ENCODE measurements around the gene RALGAPA2. TPM values are rescaled to one million over a fixed set of nuclear protein-coding genes. Genes with fewer than 3 reads are reported as not detected.

Gene RALGAPA2
- total RNA-seq, 2 experiments from 2014 or later: 21.8 to 22.8 TPM

DNA sequence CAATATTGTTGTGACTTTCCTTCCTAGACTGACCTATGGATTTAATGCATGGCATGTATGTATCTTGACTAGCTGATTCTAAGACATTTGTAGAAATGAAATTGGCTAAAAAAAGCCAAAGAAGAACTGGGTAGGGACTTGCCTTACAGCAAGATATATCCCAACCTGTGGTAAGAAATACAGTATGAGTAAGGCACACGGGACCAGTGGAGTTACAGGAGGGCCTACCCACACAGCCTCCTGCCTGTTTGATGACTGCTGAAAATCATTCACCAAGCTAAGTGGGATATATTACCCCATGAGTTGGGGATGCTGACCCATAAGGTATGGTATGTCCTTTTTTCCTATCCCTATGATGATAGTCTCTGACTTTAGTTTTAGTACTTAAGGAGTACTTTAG lies 232.3 kb downstream of the RALGAPA2 start:
- Mint-ChIP-seq H3K27ac (no peak overlapping the region), H3K4me3 (no peak overlapping the region), H3K27me3 (ENCODE audit: low read depth) (no peaks in the 10 kb centered on the region), H3K9me3 (ENCODE audit: insufficient read depth) (no peaks in the 10 kb centered on the region), H3K4me1 (ENCODE audit: low read depth) (no peaks in the 10 kb centered on the region), H3K36me3 (ENCODE audit: low read depth) (peaks cover 8% of the 10 kb centered on the region)
- DNase-seq: no peak
- ChIA-PET POLR2A (no interaction called here), CTCF (no interaction called here)
- ATAC-seq: no peak

DNA sequence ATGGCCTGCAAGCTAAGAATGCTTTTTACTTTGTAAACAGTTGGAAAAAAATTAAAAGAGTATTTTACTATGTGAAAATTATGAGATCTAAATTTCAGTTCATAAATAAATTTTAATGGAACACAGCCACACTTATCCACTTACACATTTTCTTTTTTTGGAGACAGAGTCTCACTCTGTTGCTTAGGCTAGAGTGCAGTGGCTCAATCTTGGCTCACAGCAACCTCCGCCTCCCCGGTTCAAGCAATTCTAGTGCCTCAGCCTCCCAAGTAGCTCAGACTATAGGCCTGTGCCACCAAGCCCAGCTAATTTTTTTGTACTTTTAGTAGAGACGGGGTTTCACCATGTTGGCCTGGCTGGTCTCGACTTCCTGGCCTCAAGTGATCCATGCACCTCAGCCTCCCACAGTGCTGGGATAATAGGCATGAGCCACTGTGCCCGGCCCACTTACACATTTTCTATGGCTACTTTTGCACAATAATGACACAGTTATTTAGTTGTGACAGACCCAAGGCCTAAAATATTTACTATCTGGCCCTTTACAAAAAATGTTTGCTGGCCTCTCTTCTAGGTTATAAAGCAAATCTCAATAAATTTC lies 234.9 kb downstream of the RALGAPA2 start:
- DNase-seq (no peak), ATAC-seq (no peak)
- no peak overlapping the region for H3K4me3 Mint-ChIP-seq
- no peak overlapping the region for H3K27ac Mint-ChIP-seq
- H3K9me3 Mint-ChIP-seq (ENCODE audit: insufficient read depth): no peaks in the 10 kb centered on the region
- no peaks in the 10 kb centered on the region for H3K27me3 Mint-ChIP-seq (ENCODE audit: low read depth)
- CTCF ChIA-PET: interaction anchor here (1.1 kb wide), 1 partner anchor 10 kb away, joined by 4 read pairs; no protein-coding TSS in a partner anchor
- H3K4me1 Mint-ChIP-seq (ENCODE audit: low read depth): no peaks in the 10 kb centered on the region
- POLR2A ChIA-PET: no interaction called here
- H3K36me3 Mint-ChIP-seq (ENCODE audit: low read depth): peaks cover 8% of the 10 kb centered on the region

DNA sequence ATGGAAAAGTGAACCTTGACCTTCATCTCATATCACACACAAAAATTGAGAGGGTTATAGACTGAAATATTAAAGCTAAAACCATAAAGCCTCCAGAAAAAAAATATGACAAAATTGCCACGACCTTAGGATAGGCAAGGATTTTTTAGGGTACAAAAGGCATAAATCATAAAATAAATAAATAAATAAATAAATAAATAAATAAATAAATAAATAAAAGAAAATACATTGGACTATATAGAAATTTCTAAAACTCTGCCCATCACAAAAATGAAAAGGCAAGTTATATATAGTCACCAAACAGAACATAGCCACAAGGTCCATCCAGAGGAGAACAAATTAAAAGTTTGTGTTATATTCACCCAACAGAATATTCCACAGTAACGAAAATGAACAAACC lies 235.9 kb downstream of the RALGAPA2 start:
- CTCF ChIA-PET: no interaction called here
- Mint-ChIP-seq H3K27ac (no peak overlapping the region), H3K4me1 (ENCODE audit: low read depth) (no peaks in the 10 kb centered on the region)

DNA sequence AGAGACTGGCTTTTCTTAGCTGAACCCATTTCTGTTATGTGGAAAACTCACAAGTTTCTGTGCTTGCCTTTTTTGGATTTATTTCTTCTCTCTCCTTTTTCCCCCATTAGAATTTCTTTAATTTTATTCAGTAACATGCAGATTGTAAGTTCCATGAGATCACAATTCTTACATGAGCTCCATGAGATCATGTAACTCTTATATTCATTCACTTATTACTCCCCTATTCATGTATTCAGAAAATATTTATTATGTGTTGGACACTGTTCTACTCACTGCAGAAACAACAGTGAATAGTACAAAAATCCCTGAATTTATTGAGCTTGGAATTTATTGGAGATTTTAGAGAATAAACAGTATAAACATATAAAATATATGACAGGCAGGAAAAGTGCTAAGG lies 238.8 kb downstream of the RALGAPA2 start:
- Mint-ChIP-seq H3K4me1 (ENCODE audit: low read depth) (peaks cover 2% of the 10 kb centered on the region), H3K36me3 (ENCODE audit: low read depth) (peaks cover 8% of the 10 kb centered on the region), H3K9me3 (ENCODE audit: insufficient read depth) (no peaks in the 10 kb centered on the region), H3K27ac (no peak overlapping the region), H3K4me3 (no peak overlapping the region), H3K27me3 (ENCODE audit: low read depth) (no peaks in the 10 kb centered on the region)
- ChIA-PET POLR2A (no interaction called here), CTCF (interaction anchor here (0.6 to 1.2 kb wide), 2 partner anchors 18 to 109 kb away, joined by 3 read pairs; no protein-coding TSS in a partner anchor)
- no peak for DNase-seq
- no peak for ATAC-seq

More for the DNA sequence above, 235.9 kb downstream of the RALGAPA2 start:
- DNase-seq (no peak), ATAC-seq (no peak)
- Mint-ChIP-seq H3K36me3 (ENCODE audit: low read depth) (peaks cover 8% of the 10 kb centered on the region), H3K27me3 (ENCODE audit: low read depth) (no peaks in the 10 kb centered on the region), H3K9me3 (ENCODE audit: insufficient read depth) (no peaks in the 10 kb centered on the region), H3K4me3 (no peak overlapping the region)
- POLR2A ChIA-PET: no interaction called here

DNA sequence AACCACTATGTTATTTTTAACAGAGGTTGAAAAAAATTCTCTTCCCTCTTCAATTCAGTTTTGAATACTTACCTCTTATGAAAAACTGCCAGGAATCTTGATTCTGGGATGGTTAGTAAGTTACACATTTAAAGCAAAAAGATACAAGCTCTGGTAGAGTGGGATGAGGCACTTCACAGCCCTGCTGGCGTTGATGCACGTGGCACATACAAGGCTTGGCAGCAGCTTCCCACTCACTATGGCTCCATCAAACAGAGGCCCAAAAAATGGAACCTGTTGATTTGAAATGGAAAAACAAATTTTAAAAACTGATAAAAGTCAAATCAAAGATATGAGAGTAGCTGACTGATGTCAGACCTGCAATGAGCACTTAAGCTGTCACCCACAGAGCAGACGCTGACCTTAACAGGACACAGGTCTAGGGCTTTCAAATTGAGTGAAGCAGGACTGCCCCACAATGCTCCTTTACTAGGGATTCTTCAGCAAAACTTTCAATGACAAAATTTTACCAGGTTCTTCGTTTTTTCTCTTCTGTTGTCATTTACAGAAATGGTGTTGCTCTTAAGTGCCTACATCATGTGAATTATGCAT lies 239.7 kb downstream of the RALGAPA2 start:
- Mint-ChIP-seq H3K36me3 (ENCODE audit: low read depth) (peaks cover 7% of the 10 kb centered on the region), H3K27me3 (ENCODE audit: low read depth) (no peaks in the 10 kb centered on the region), H3K4me3 (no peak overlapping the region), H3K27ac (no peak overlapping the region), H3K4me1 (ENCODE audit: low read depth) (peaks cover 2% of the 10 kb centered on the region), H3K9me3 (ENCODE audit: insufficient read depth) (no peaks in the 10 kb centered on the region)
- ChIA-PET POLR2A (no interaction called here), CTCF (no interaction called here)
- DNase-seq (no peak), ATAC-seq (no peak)

DNA sequence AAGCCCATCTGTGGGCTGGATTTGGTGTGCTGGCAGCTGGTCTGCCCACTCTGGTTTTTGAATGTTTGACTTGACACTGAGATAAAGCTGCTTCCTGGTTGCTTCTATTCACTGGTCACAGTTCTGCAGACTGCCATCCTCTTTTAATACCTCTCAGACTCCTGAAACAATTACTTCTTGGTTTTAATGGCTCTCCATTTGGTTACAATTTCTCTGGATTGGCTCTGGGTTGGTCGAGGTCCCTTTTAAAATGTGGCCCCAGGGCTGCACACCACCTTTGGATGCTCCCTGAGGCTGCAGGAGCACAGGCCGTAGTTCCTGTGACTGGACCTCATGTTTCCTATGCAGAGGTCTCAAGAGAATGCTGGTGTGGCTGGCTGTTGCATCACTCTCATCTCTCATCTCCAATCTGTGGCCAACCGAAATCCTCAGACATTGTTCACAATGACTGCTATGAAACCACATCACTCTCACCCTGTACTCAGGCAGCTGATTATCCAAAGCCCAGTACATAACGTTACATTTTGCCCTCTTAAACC lies 246.0 kb downstream of the RALGAPA2 start:
- peak overlapping the region; percentile 51 for H3K27ac Mint-ChIP-seq
- POLR2A ChIA-PET: no interaction called here
- no peak for ATAC-seq

DNA sequence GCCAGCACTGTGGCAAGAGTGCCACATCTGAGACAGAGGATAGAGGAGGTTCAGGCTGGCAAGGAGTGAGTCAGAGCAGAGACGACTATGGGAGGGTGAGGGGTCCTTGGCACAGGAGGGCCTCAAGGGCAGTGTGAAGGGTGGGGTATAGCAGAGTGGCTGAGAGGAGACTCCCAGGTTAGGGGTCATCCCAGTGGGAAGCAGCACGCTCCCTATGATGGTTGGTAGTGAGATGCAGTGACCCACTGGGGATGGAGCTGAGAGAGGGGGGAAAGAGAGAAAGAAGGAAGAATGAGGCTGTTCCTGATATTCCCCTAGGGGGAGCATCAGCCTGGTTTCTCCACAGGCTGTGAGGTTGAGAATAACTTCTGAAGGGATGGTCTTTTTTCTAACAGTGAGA lies 247.2 kb downstream of the RALGAPA2 start:
- Mint-ChIP-seq H3K27me3 (ENCODE audit: low read depth) (no peaks in the 10 kb centered on the region), H3K36me3 (ENCODE audit: low read depth) (peaks cover 4% of the 10 kb centered on the region), H3K9me3 (ENCODE audit: insufficient read depth) (no peaks in the 10 kb centered on the region), H3K27ac (no peak overlapping the region), H3K4me3 (no peak overlapping the region), H3K4me1 (ENCODE audit: low read depth) (peaks cover 13% of the 10 kb centered on the region)
- DNase-seq: no peak
- ATAC-seq: no peak
- ChIA-PET CTCF (no interaction called here), POLR2A (no interaction called here)

More for the DNA sequence above, 246.0 kb downstream of the RALGAPA2 start:
- H3K27me3 Mint-ChIP-seq (ENCODE audit: low read depth): no peaks in the 10 kb centered on the region
- DNase-seq: peak; percentile 24
- H3K36me3 Mint-ChIP-seq (ENCODE audit: low read depth): peaks cover 4% of the 10 kb centered on the region
- CTCF ChIA-PET: interaction anchor here (1.0 kb wide), 1 partner anchor 14 kb away, joined by 4 read pairs; no protein-coding TSS in a partner anchor
- no peak overlapping the region for H3K4me3 Mint-ChIP-seq
- no peaks in the 10 kb centered on the region for H3K9me3 Mint-ChIP-seq (ENCODE audit: insufficient read depth)
- H3K4me1 Mint-ChIP-seq (ENCODE audit: low read depth): peaks cover 13% of the 10 kb centered on the region

DNA sequence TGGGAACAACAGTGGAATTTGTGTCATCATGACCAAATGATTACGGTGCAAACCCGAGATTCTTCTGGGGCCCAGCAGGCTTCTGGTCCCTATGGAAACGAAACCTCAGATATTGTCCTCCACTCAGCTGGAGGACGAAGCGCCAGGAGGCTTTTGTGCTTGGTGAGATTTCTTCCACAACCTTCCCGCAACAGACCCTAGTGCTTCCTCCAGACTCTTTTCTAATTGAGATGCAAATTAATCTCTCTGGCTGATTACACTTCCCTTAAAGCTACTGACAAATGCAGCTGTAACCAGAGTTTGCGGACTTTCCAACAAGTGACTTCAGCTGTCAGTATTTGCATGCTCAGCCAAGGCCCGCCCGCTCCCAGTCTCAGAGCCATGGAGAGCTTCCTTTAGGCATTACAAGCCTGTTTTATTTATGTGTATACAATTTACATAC lies 248.5 kb downstream of the RALGAPA2 start:
- DNase-seq: no peak
- peaks cover 12% of the 10 kb centered on the region for H3K4me1 Mint-ChIP-seq (ENCODE audit: low read depth)
- ATAC-seq: no peak
- no peak overlapping the region for H3K4me3 Mint-ChIP-seq
- H3K27me3 Mint-ChIP-seq (ENCODE audit: low read depth): no peaks in the 10 kb centered on the region
- no peak overlapping the region for H3K27ac Mint-ChIP-seq
- ChIA-PET CTCF (no interaction called here), POLR2A (no interaction called here)
- H3K9me3 Mint-ChIP-seq (ENCODE audit: insufficient read depth): no peaks in the 10 kb centered on the region
- H3K36me3 Mint-ChIP-seq (ENCODE audit: low read depth): peaks cover 1% of the 10 kb centered on the region

DNA sequence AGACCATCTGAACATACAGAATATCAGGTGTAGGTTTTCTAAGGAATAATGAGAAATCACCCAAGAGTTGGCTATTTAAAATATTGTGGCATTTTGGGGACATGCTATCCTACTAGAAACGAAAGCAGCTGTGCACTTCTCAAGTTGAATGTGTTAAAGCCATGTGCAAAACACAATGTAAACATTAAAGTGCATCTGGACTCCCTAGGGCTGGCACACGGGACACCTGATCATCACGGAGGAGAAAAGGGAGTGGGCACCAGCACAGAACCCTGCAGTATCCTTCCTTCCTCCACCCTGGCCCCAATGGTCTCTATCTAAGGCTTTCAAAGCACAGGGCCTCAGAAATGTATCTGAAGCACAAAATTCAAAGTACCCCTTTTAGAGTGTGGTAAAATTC lies 250.3 kb downstream of the RALGAPA2 start:
- no peak for ATAC-seq
- H3K36me3 Mint-ChIP-seq (ENCODE audit: low read depth): no peaks in the 10 kb centered on the region

DNA sequence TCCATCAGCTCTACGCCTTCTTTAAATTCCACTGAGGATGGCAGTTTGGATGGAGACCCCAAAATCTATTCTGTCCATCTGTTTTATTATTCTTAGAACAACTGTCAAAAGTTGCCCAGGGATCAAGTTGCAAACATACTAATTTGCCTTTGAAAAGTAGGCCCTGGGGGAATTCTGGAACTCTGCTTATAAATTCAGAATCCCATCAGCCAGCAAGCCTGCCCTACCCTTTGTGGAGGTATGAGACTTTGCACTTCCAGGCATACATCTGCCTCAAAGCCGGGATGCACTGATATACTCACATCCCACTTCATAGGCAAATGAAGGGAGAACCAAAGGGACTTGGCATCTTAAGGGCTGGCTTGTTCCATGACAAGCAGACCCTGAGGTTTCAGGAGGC lies 250.9 kb downstream of the RALGAPA2 start:
- Mint-ChIP-seq H3K9me3 (ENCODE audit: insufficient read depth) (no peaks in the 10 kb centered on the region), H3K4me3 (no peak overlapping the region), H3K4me1 (ENCODE audit: low read depth) (peaks cover 7% of the 10 kb centered on the region), H3K27ac (no peak overlapping the region), H3K27me3 (ENCODE audit: low read depth) (no peaks in the 10 kb centered on the region), H3K36me3 (ENCODE audit: low read depth) (no peaks in the 10 kb centered on the region)
- no peak for ATAC-seq
- POLR2A ChIA-PET: no interaction called here
- CTCF ChIA-PET: no interaction called here
- DNase-seq: no peak

More for the DNA sequence above, 250.3 kb downstream of the RALGAPA2 start:
- no peak for DNase-seq
- Mint-ChIP-seq H3K27me3 (ENCODE audit: low read depth) (no peaks in the 10 kb centered on the region), H3K4me3 (no peak overlapping the region), H3K27ac (no peak overlapping the region), H3K4me1 (ENCODE audit: low read depth) (peaks cover 12% of the 10 kb centered on the region), H3K9me3 (ENCODE audit: insufficient read depth) (no peaks in the 10 kb centered on the region)
- CTCF ChIA-PET: no interaction called here
- POLR2A ChIA-PET: no interaction called here

DNA sequence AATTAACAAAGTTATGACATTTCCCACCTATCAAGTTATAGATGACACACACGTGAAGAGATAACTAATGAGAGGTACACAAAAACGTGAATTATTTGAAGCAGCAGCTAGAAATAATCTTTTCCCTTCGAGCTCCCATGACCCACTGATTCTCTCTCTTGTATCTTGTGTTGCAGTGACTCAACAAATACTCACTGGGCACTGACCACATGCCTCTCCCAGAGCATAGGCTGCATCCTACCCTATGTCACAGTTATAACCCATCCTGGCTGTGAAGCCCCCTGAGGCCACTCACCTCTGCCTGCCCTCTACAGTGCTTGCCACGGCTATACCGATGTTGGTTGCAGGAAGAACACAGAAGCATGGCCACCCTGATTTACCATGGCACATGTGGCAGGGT lies 252.7 kb downstream of the RALGAPA2 start:
- DNase-seq: no peak
- no peak for ATAC-seq
- H3K4me3 Mint-ChIP-seq: no peak overlapping the region
- H3K36me3 Mint-ChIP-seq (ENCODE audit: low read depth): no peaks in the 10 kb centered on the region
- no peaks in the 10 kb centered on the region for H3K27me3 Mint-ChIP-seq (ENCODE audit: low read depth)
- CTCF ChIA-PET: no interaction called here
- no peaks in the 10 kb centered on the region for H3K9me3 Mint-ChIP-seq (ENCODE audit: insufficient read depth)
- H3K4me1 Mint-ChIP-seq (ENCODE audit: low read depth): peaks cover 6% of the 10 kb centered on the region
- POLR2A ChIA-PET: no interaction called here
- no peak overlapping the region for H3K27ac Mint-ChIP-seq

DNA sequence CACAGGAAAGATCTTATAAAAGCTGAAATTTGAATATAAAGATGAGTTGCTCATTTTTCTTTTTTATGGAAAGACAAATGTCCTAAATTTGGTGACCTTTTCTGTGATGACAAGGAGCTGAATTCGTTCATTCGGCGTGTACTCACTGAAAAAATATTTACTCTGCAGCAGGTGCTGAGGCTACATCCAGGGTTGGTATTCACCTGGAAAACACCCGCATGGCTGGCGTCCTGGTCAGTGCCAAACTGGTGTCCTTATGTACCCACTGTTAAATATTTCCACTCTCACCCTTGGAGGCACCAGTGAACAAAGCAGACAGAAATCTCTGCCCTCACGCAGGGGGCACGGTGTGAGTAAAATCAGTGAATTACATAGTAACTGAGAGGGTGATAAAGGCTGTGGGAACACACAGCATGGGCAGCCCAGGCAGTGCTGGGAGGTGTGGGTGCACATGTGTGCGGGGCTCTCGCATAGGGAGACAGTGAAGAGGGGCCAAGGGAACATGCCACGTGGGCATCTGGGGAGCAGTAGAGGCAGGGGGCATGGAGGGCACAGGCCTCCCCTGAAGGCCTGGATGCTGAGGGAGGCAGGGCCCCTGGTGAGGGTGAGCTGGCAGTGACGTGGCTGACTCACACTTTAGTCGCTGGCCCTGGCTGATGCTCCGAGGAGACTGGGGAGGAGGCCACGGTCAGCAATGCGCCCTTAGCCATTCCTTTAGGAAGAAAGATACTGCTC lies 254.9 kb downstream of the RALGAPA2 start:
- Mint-ChIP-seq H3K9me3 (ENCODE audit: insufficient read depth) (no peaks in the 10 kb centered on the region), H3K4me3 (no peak overlapping the region), H3K4me1 (ENCODE audit: low read depth) (peaks cover 9% of the 10 kb centered on the region), H3K27me3 (ENCODE audit: low read depth) (no peaks in the 10 kb centered on the region), H3K27ac (no peak overlapping the region), H3K36me3 (ENCODE audit: low read depth) (no peaks in the 10 kb centered on the region)
- ChIA-PET POLR2A (no interaction called here), CTCF (no interaction called here)
- ATAC-seq: no peak
- no peak for DNase-seq
